ENCODE measurements around the gene CBR4.
"Not testable (repeated sequence)": the region's sequence is repeated elsewhere in the genome, so short reads cannot be mapped to it uniquely, and the experiment has no call there.

Gene CBR4

DNA sequence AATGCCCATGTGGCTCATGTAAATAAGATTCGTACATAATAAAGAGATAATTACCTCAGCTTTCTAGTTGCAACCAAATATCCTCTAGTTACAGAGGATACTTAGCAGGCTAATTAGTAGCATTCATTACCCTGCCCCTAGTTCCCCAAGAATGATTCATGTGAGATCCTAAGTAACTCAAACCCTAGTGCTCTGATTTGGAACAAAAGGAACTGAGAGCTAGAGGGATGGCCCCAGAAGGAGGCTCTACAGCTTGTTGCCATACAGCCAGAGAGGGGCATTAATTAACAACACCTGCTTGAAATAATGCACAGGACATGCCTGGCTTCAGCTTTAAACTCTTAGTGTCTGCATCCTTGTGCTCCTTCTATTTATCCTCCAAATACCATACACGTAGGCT, 32.6 kb upstream of the CBR4 start:
- H3K36me3 Mint-ChIP-seq = no peaks in the 10 kb centered on the region
- no peak overlapping the region for H3K27ac Mint-ChIP-seq
- H3K4me1 Mint-ChIP-seq = no peaks in the 10 kb centered on the region
- CTCF ChIA-PET = no interaction called here
- no peaks in the 10 kb centered on the region for H3K9me3 Mint-ChIP-seq
- DNase-seq = no peak
- no peak overlapping the region for H3K4me3 Mint-ChIP-seq
- peaks cover 8% of the 10 kb centered on the region for H3K27me3 Mint-ChIP-seq

DNA sequence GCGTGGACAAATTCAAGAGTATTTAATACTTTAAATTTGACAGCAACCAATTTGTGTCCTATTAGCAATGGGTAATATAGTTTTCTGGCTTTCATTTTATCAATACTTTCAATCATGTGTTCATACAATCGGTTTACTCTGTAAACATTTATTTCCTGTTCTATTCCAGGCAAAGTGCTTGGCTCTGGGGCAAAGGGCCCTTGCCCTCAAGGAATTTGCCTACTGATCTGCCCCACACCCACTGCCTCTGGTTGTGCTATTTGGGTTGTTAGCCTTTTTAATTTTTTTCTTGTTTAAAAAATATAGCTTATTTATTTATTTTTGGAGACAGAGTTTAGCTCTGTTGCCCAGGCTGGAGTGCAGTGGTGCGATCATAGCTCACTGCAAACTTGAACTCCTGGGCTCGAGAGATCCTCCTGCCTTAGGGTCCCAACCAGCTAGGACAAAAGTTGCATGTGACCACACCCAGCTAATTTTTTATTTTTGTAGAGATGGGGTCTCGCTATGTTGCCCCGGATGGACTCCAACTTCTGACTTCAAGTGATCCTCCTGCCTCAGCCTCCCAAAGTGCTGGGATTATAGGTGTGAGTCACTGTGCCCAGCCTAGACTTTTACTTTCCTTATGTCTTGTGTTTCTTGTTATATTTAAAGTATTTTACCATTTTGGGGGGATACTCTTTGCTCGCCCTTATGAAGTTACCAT, 30.7 kb upstream of the CBR4 start:
- no peak overlapping the region for H3K27ac Mint-ChIP-seq
- H3K27me3 Mint-ChIP-seq = peaks cover 8% of the 10 kb centered on the region
- no peak overlapping the region for H3K4me3 Mint-ChIP-seq
- CTCF ChIA-PET = no interaction called here
- DNase-seq = no peak
- no peaks in the 10 kb centered on the region for H3K36me3 Mint-ChIP-seq
- H3K9me3 Mint-ChIP-seq = no peaks in the 10 kb centered on the region
- no peaks in the 10 kb centered on the region for H3K4me1 Mint-ChIP-seq

DNA sequence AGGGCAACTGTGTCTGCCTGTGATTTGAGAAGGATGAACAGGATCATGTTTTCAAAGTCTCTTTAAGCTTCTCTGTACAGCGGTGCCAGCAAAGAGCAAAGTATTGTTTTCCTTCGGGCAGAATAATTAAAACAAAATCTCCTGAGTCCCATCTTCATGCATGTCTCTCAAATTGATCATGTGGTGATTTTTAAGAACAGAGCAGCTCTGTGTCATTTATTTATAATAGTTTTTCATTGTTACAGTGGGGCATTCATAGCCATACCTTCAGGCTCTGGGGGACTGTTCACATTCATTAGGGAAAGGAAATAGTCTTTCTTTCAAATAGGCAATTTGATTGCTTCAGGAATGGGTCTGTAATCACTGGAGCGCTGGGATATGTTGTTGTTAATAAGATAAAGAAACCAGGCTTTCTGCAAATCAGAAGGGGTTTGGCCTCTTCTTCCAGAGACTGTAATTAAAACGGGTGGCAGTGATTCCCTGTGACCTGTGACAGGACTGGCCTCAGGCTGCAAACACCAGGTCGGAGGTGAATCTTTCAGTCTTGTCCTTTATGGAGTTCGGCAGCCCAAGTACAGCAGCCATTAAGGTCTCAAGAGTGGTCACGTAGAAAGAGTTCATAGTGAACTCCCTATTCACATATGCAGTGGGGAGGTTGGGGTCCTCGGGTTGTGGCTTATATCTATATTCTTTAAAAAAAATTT, 29.3 kb upstream of the CBR4 start:
- H3K27ac Mint-ChIP-seq = no peak overlapping the region
- DNase-seq = no peak
- no peaks in the 10 kb centered on the region for H3K9me3 Mint-ChIP-seq
- H3K27me3 Mint-ChIP-seq = peaks cover 8% of the 10 kb centered on the region
- CTCF ChIA-PET = interaction anchor here (0.9 kb wide), 1 partner anchor 9 kb away, joined by 3 read pairs; no protein-coding TSS in a partner anchor
- no peaks in the 10 kb centered on the region for H3K36me3 Mint-ChIP-seq
- no peak overlapping the region for H3K4me3 Mint-ChIP-seq
- H3K4me1 Mint-ChIP-seq = no peaks in the 10 kb centered on the region

DNA sequence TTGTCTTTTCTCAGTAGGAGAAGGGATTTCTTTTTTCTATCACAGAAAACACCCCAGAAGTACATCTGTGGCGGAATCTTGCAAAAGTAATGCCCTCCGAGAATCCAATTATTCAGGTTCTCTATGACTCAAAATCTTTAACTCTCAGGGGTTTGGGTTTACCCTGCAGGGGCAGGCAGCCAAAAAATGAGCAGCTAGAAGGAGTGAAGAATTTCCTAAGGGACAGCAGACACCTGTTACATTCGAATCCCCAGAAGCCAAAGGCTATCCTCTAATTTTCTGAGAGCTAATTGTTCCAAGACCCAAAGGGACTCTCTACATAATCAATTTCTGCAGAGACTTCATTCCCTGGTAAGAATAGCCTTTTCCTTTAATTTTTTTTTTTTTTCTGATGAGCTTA, 27.5 kb upstream of the CBR4 start:
- H3K27me3 Mint-ChIP-seq = peaks cover 8% of the 10 kb centered on the region
- CTCF ChIA-PET = no interaction called here
- no peak for DNase-seq
- H3K36me3 Mint-ChIP-seq = no peaks in the 10 kb centered on the region
- no peaks in the 10 kb centered on the region for H3K9me3 Mint-ChIP-seq
- no peaks in the 10 kb centered on the region for H3K4me1 Mint-ChIP-seq
- H3K4me3 Mint-ChIP-seq = no peak overlapping the region
- H3K27ac Mint-ChIP-seq = no peak overlapping the region

DNA sequence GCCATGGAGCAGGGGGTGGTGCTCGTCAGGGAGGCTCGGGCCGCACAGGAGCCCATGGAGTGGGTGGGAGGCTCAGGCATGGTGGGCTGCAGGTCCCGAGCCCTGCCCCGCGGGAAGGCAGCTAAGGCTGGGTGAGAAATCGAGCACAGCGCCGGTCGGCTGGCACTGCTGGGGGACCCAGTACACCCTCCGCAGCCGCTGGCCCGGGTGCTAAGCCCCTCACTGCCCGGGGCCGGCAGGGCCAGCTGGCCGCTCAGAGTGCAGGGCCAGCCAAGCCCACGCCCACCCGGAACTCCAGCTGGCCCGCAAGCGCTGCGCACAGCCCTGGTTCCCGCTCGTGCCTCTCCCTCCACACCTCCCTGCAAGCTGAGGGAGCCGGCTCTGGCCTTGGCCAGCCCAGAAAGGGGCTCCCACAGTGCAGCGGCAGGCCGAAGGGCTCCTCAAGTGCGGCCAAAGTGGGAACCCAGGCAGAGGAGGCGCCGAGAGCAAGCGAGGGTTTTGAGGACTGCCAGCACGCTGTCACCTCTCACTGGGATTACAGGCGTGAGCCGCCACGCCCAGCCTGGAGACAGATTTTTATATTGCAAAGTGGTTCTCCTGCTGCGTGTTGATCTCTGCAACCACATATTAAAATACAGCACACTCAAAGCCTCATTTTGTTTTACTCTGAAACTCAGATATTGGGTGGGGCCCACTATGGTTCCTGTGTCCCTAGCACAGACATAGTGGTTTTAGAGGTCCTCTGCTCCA, 26.0 kb upstream of the CBR4 start:
- H3K27ac Mint-ChIP-seq, CTCF ChIA-PET: not testable (repeated sequence)

DNA sequence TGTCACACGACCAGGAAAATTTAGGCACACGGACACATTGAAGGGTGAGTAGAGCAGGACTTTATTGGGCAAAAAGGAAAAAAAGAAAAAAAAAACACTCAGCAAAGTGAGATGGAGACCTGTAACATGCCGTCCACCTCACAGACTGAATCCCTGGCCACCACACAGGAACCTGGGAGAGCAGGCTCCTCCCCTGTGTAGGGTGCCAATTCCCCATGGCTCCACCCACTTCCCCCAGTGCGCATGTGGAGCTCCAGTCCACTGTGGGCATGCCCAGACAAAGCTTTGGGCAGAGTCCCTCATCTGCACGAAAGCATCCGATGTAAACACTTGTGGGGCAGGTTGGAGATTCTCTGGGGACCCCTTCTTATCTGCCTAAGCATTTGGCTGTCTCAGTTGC, 23.6 kb upstream of the CBR4 start:
- CTCF ChIA-PET = no interaction called here
- Mint-ChIP-seq H3K4me1 (no peaks in the 10 kb centered on the region), H3K27me3 (peaks cover 4% of the 10 kb centered on the region), H3K4me3 (no peak overlapping the region), H3K9me3 (no peaks in the 10 kb centered on the region), H3K36me3 (no peaks in the 10 kb centered on the region), H3K27ac (no peak overlapping the region)
- DNase-seq = no peak

More for the DNA sequence above, 26.0 kb upstream of the CBR4 start:
- H3K36me3 Mint-ChIP-seq, H3K4me3 Mint-ChIP-seq, H3K4me1 Mint-ChIP-seq, H3K27me3 Mint-ChIP-seq, H3K9me3 Mint-ChIP-seq, DNase-seq: not testable (repeated sequence)

DNA sequence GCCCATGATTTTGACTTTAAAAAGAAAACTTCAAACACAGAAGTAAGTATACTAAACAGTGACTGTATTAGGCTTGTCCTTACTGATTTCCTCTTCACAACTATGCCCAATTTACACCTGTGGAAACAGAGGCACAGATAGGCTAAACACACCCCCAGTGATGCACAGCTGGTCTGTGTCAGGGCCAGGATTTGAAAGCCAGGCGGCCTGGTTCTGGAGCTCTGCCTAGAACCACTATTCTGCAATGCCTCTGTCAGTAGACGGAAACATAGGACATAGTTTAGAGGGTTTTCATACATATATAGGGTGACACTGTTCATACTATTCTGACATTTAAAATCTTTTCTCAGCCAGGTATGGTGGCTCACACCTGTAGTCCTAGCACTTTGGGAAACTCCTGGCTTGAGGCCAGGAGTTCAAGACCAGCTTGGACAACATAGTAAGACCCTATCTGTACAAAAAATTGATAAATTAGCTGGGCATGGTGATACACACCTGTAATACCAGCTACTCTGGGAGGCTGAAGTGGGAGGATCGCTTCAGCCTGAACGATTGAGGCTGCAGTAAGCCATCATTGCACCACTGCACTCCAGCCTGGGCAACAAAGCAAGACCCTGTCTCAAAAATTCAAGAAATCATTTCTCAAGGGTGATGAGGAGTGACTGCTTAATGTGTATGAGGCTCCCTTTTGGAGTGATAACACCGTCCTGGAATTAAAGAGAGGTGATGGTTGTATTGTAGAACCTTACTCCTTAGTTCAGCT, 23.0 kb upstream of the CBR4 start:
- Mint-ChIP-seq H3K36me3 (no peaks in the 10 kb centered on the region), H3K9me3 (no peaks in the 10 kb centered on the region), H3K4me3 (no peak overlapping the region), H3K27ac (no peak overlapping the region), H3K4me1 (no peaks in the 10 kb centered on the region), H3K27me3 (peaks cover 4% of the 10 kb centered on the region)
- no peak for DNase-seq
- CTCF ChIA-PET = no interaction called here

DNA sequence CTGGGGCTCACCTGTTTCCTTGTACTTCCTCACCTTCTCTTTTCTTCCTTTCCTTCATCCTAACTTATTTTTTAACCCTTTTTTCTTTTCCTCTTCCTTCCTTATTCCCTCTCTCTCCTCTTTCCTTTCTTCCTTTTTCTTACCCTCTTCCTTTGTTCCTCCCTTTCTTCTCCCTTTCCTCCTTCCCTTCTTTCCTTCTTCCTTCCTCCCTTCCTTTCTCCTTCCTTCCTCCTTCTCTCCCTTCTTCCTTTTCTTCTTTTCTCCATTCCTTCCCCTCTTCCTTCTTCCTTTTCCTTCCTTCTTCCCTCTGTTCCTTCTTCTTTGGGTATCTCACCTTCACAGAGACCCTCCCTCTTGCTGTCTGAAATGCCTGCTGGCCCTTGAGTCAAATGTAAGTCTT, 22.1 kb upstream of the CBR4 start:
- CTCF ChIA-PET = no interaction called here
- no peak overlapping the region for H3K4me3 Mint-ChIP-seq
- no peaks in the 10 kb centered on the region for H3K9me3 Mint-ChIP-seq
- DNase-seq = no peak
- no peaks in the 10 kb centered on the region for H3K36me3 Mint-ChIP-seq
- no peak overlapping the region for H3K27ac Mint-ChIP-seq
- peaks cover 4% of the 10 kb centered on the region for H3K27me3 Mint-ChIP-seq
- H3K4me1 Mint-ChIP-seq = no peaks in the 10 kb centered on the region

DNA sequence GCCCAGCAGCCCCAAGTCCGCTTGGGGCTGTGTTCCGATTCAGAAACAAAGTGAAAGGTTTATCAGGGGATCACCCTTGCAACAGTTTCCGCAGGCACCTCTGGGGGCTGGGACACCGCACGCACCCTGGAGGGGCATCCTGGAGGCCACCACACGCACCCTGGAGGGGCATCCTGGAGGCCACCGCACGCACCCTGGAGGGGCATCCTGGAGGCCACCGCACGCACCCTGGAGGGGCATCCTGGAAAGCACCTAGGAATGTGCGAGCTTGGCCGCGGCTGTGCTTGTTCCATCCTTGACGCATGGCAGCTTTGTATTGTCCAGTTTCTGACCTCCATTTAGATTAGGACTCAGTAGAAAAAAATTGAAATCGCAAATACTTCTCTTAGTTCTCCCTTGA, 21.3 kb upstream of the CBR4 start:
- Mint-ChIP-seq H3K4me1 (no peaks in the 10 kb centered on the region), H3K36me3 (no peaks in the 10 kb centered on the region), H3K4me3 (no peak overlapping the region), H3K9me3 (no peaks in the 10 kb centered on the region), H3K27ac (no peak overlapping the region), H3K27me3 (peaks cover 7% of the 10 kb centered on the region)
- CTCF ChIA-PET = no interaction called here
- no peak for DNase-seq

DNA sequence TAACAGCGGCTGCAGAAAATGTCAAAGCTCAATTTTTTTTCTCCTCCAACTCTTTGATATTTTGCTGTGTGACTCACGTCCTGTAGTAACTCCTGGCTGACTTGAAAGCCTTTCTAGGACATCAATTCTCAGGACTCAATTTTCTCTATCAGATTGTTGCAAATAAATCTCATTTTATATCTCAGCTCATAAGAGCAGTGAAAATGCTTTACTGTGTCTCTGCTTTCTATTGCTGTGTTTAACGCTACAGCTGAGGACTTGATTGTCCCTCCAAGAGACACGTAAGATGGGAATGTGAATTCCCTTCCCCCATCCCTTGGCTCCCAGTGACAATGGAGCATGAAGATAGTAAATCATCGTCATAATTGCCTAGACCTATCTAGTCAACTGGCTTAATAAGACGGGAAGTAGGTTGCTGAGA, 20.5 kb upstream of the CBR4 start:
- Mint-ChIP-seq H3K27ac (no peak overlapping the region), H3K9me3 (no peaks in the 10 kb centered on the region), H3K4me1 (no peaks in the 10 kb centered on the region), H3K36me3 (no peaks in the 10 kb centered on the region), H3K4me3 (no peak overlapping the region), H3K27me3 (peaks cover 11% of the 10 kb centered on the region)
- CTCF ChIA-PET = no interaction called here
- DNase-seq = no peak

DNA sequence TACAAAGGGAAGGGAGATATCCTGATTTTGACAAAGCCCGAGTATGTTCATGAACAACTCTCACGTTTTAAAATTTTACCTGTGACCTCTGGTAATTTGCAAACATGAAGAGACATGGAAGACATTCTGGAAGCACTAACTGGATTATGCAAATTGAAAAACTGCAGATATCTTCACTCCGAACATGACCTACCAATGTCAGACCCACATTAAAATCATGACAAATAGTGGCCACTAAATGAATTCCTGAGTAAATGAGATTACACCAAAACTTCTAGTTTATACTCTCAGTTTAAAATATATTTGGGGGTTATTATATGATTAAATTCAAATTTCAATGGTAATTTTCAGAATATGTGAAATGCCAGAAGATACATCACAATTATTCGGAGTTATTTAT, 19.9 kb upstream of the CBR4 start:
- no peak for DNase-seq
- Mint-ChIP-seq H3K27me3 (peaks cover 11% of the 10 kb centered on the region), H3K4me1 (no peaks in the 10 kb centered on the region), H3K27ac (no peak overlapping the region), H3K36me3 (no peaks in the 10 kb centered on the region), H3K4me3 (no peak overlapping the region), H3K9me3 (no peaks in the 10 kb centered on the region)
- CTCF ChIA-PET = no interaction called here

DNA sequence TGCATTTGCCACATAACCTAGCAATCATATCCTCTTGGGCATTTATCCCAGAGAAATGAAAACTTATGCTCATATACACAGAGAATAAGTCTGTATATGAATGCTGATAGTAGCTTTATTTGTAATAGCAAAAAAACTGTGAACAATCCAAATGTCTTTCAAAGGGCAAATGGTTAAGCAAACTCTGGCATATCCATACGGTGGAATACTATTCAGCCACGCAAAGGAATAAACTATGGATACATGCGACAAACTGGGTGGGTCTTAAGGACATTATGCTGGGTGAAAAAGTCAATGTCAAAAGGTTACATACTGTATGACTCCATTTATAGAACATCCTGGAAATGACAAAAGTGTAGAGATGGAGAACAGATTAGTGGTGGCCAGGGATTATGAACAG, 17.6 kb upstream of the CBR4 start:
- Mint-ChIP-seq H3K9me3 (no peaks in the 10 kb centered on the region), H3K36me3 (no peaks in the 10 kb centered on the region), H3K27me3 (peaks cover 11% of the 10 kb centered on the region), H3K4me1 (no peaks in the 10 kb centered on the region), H3K27ac (no peak overlapping the region), H3K4me3 (no peak overlapping the region)
- DNase-seq = no peak
- CTCF ChIA-PET = interaction anchor here (1.2 kb wide), 1 partner anchor 103 kb away, joined by 5 read pairs; no protein-coding TSS in a partner anchor

DNA sequence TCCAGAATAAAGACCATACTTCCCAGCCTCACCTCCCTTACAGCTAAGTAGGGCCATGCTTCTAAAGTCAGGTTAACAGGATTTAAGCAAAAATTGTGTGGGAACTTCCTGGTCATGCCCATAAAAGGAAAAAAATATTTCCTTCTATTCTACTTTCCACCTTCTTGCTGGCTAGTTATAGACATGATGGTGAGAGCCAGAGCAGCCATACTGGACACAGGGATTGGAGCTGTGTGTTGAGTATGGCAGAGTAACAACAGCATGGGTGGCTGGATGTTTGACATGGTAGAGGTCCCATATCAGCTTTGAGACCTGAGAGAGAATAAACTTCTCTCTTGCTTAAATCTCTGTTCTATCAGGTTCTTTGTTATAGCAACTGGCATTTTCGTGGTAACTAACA, 15.1 kb upstream of the CBR4 start:
- CTCF ChIA-PET = interaction anchor here (0.8 to 2.1 kb wide), 4 partner anchors 459 to 541 kb away, joined by 4 to 8 read pairs (median 5); no protein-coding TSS in a partner anchor
- H3K27me3 Mint-ChIP-seq = peaks cover 7% of the 10 kb centered on the region
- DNase-seq = no peak
- no peaks in the 10 kb centered on the region for H3K4me1 Mint-ChIP-seq
- H3K4me3 Mint-ChIP-seq = no peak overlapping the region
- H3K9me3 Mint-ChIP-seq = no peaks in the 10 kb centered on the region
- no peak overlapping the region for H3K27ac Mint-ChIP-seq
- H3K36me3 Mint-ChIP-seq = no peaks in the 10 kb centered on the region

DNA sequence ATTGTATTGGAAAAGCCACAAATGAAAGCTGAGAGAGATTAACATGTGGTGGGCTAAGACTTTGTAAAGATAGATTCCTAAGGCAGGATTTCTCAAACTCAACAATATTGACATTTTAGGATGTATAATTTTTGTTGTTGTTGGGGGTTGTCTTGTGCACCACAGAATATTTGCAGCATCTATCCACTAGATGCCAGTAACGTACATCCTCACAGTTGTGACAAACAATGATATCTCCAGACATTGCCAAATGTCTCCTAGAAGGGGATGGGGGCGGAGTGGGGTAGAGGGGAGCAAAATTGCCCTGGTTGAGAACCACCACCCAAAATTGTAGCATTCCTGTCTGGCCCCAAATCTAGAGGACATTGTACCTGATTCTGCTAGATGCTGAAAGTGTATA, 14.7 kb upstream of the CBR4 start:
- CTCF ChIA-PET = interaction anchor here (0.5 to 2.1 kb wide), 4 partner anchors 459 to 622 kb away, joined by 4 to 8 read pairs (median 7); no protein-coding TSS in a partner anchor

More for the DNA sequence above, 14.7 kb upstream of the CBR4 start:
- H3K9me3 Mint-ChIP-seq = no peaks in the 10 kb centered on the region
- peaks cover 7% of the 10 kb centered on the region for H3K27me3 Mint-ChIP-seq
- DNase-seq = no peak
- H3K4me3 Mint-ChIP-seq = no peak overlapping the region
- no peaks in the 10 kb centered on the region for H3K4me1 Mint-ChIP-seq
- no peaks in the 10 kb centered on the region for H3K36me3 Mint-ChIP-seq
- no peak overlapping the region for H3K27ac Mint-ChIP-seq
